Measurements from ENCODE around the gene MAP2K4. TPM values are rescaled to one million over a fixed set of nuclear protein-coding genes. Genes with fewer than 3 reads are reported as not detected.

MAP2K4 gene
- total and polyA plus RNA-seq, 2 of the 8 experiments (the other 6 are each of a cell fraction or from before 2014, with no cell fraction given) = 14.2 to 37.3 TPM

GRCh38 chr17:12043702-12044101, 23.0 kb downstream of the MAP2K4 start:
- WGBS, 2 experiments (ENCODE audit: extremely low coverage in 1 of 2, insufficient coverage in 1 of 2, insufficient read length in 1 of 2, insufficient replicate concordance in 2 of 2, low coverage in 1 of 2, low lambda C conversion rate in 2 of 2, missing lambda C conversion rate in 1 of 2) = 87% methylated on average over 6 of the region's 6 CpGs; no CpG with 5 or more reads in 1 of the 2 experiments
- Histone ChIP-seq H3K27me3 (replicated peaks in 1 of 4; ENCODE audit: control insufficient read depth in 3 of 4, extremely low read depth in 1 of 4, insufficient read depth in 3 of 4, low read length in 3 of 4) (no peaks in the 10 kb centered on the region), H2AFZ (ENCODE audit: low read length) (no peak overlapping the region), H3K4me1 (replicated peaks in 1 of 4; ENCODE audit: control insufficient read depth in 3 of 4, insufficient read depth in 4 of 4, low read length in 3 of 4) (peaks cover 0 to 14% (median 6%) of the 10 kb centered on the region in 4 experiments; a peak in 5 of 7 replicates), H2BK12ac (ENCODE audit: low read depth, low read length) (no peak overlapping the region), H3K9me3 (ENCODE audit: insufficient read depth in 2 of 2, low read depth in 1 of 2, low read length in 1 of 2) (no peaks in the 10 kb centered on the region), H3K9ac (replicated peaks in 1 of 4; ENCODE audit: extremely low read depth in 1 of 4, low read depth in 3 of 4, low read length in 3 of 4) (no peak overlapping the region), H3K27ac (ENCODE audit: low read depth, low read length) (no peak overlapping the region), H3K4ac (replicated peaks; ENCODE audit: insufficient read length, low read depth, low read length) (no peak overlapping the region), H3K4me2 (ENCODE audit: insufficient read depth in 1 of 2, low read depth in 2 of 2, low read length in 2 of 2) (no peak overlapping the region), H3K56ac (replicated peaks; ENCODE audit: insufficient read length, low read depth, low read length) (no peak overlapping the region), H2BK15ac (ENCODE audit: low read length) (no peak overlapping the region), H2BK5ac (ENCODE audit: low read depth, low read length) (no peak overlapping the region), H4K91ac (replicated peaks; ENCODE audit: insufficient read length, low read length) (no peak overlapping the region), H3K23ac (ENCODE audit: insufficient read length) (no peak overlapping the region), H3K36me3 (ENCODE audit: control insufficient read depth in 2 of 4, insufficient read depth in 4 of 4, low read length in 3 of 4) (no peaks in the 10 kb centered on the region), H4K5ac (ENCODE audit: insufficient read length, low read depth, low read length) (no peak overlapping the region), H2AK5ac (ENCODE audit: low read depth, low read length) (no peak overlapping the region), H3K14ac (ENCODE audit: insufficient read length) (no peak overlapping the region), H3K18ac (ENCODE audit: extremely low read depth, low read length) (no peak overlapping the region), H3K79me2 (ENCODE audit: control insufficient read depth in 1 of 2, insufficient read depth in 2 of 2, low read length in 2 of 2) (peaks cover 8 to 90% of the 10 kb centered on the region in 2 experiments; a peak in 3 of 4 replicates), H3K23me2 (ENCODE audit: low read depth, low read length) (no peaks in the 10 kb centered on the region; the same call in 1 of the 2 replicates), H2BK20ac (ENCODE audit: low read length) (no peak overlapping the region), H2BK120ac (replicated peaks; ENCODE audit: low read depth, low read length) (no peak overlapping the region), H4K20me1 (replicated peaks in 1 of 2; ENCODE audit: control insufficient read depth in 1 of 2, insufficient read depth in 2 of 2, low read length in 2 of 2) (no peaks in the 10 kb centered on the region), H4K8ac (ENCODE audit: extremely low read depth, insufficient read depth, low read length) (no peak overlapping the region), H3K4me3 (ENCODE audit: extremely low read depth in 1 of 4, insufficient read depth in 2 of 4, low read depth in 3 of 4, low read length in 4 of 4) (no peak overlapping the region), H3K79me1 (ENCODE audit: low read depth, low read length) (peaks cover 6% of the 10 kb centered on the region; the same call in 1 of the 2 replicates)
- DNase-seq (ENCODE audit: low read depth in 1 of 2, low spot score in 2 of 2) (no peak), FAIRE-seq (no peak)
- no peak for TF ChIP-seq EZH2 (IDR thresholded peaks at IDR 0.05; ENCODE audit: low read depth, low read length, severe bottlenecking)
- TF ChIP-seq PHF8 (conservative IDR thresholded peaks at IDR 0.05; ENCODE audit: low read depth, low read length) = no peak
- no peak for TF ChIP-seq SIRT6 (IDR thresholded peaks at IDR 0.05; ENCODE audit: low read length)
- no peak for TF ChIP-seq TBP (IDR thresholded peaks at IDR 0.05; ENCODE audit: low read depth, low read length)
- TF ChIP-seq RBBP5 (IDR thresholded peaks at IDR 0.05; ENCODE audit: borderline replicate concordance, low read depth, low read length) = no peak
- no peak for TF ChIP-seq POU5F1 (IDR thresholded peaks at IDR 0.05; ENCODE audit: low read depth, low read length)
- no peak for TF ChIP-seq SP1 (IDR thresholded peaks at IDR 0.05; ENCODE audit: low read depth, low read length)
- TF ChIP-seq JUN (IDR thresholded peaks at IDR 0.05; ENCODE audit: low read depth, low read length) = no peak
- no peak for TF ChIP-seq SP2 (IDR thresholded peaks at IDR 0.05; ENCODE audit: low read length)
- no peak for TF ChIP-seq E2F6 (IDR thresholded peaks at IDR 0.05)
- ChIA-PET CTCF (ENCODE audit: partially characterized antibody) (interaction anchor here (1.4 kb wide), 1 partner anchor 57 kb away, joined by 3 read pairs; no protein-coding TSS in a partner anchor), POLR2A (ENCODE audit: partially characterized antibody) (interaction anchor here (0.9 to 2.1 kb wide), 3 partner anchors 20 to 46 kb away, joined by 3 to 6 read pairs (median 3); partner anchors contain the start of genes MAP2K4 and ZNF18)
